Left lung (tissue), 10 donors: ENCODE data around the gene FGGY. TPM values are rescaled to one million over a fixed set of nuclear protein-coding genes. Genes with fewer than 3 reads are reported as not detected.

Source experiments
- ATAC-seq: fragments of 200-7000 bp; cut with Tn5 transposase; one replicate; pipeline ENCODE4 v1.9.1; 2020; ENCODE audit warnings: moderate library complexity
- DNase-seq, 4 donors: peaks; one replicate each; pipeline ENCODE4 v3.0.0-alpha.2; 2013 to 2020
- H3K27ac ChIP-seq, 2 donors: fragments of 200-600 bp; sonication (generic) in 1 of 2; one replicate each; pipeline versions ENCODE4 v1.5.0 to v1.8.0; 2020 to 2021
- H3K27me3 ChIP-seq, 2 donors: fragments of 200-600 bp; sonication (generic) in 1 of 2; one replicate each; pipeline versions ENCODE4 v1.5.0 to v1.8.0; 2020 to 2021
- H3K36me3 ChIP-seq, 2 donors: fragments of 200-600 bp; sonication (generic) in 1 of 2; one replicate each; pipeline versions ENCODE4 v1.5.0 to v1.8.0; 2020 to 2021
- H3K4me1 ChIP-seq, 2 donors: fragments of 200-600 bp; one replicate each; pipeline ENCODE4 v1.8.0; 2021
- H3K4me3 ChIP-seq, 2 donors: fragments of 200-600 bp; sonication (generic) in 1 of 2; one replicate each; pipeline versions ENCODE4 v1.5.0 to v1.8.0; 2020 to 2021; ENCODE audit warnings: mild to moderate bottlenecking in 1 of 2
- H3K9me3 ChIP-seq, 2 donors: fragments of 200-600 bp; sonication (generic) in 1 of 2; one replicate each; pipeline versions ENCODE4 v1.5.0 to v1.8.0; 2020 to 2021
- CTCF ChIP-seq, 2 donors: fragments of 200-600 bp; sonication (generic) in 1 of 2; IDR thresholded peaks; one replicate each; pipeline versions ENCODE4 v1.5.0 to v1.8.0; 2021; ENCODE audit warnings: antibody characterized with exemption in 2 of 2
- intact Hi-C, 2 donors: fragments of 100-400 bp; cut with DNase I; formaldehyde crosslinking; loops; one replicate each; pipeline versions ENCODE4 v1.11.2 to v1.14.2; 2022
- polyA plus RNA-seq, 6 donors: library from polyadenylated mRNA; unstranded; fragments of 120-200 nt; gene quantifications; one replicate each; pipeline ENCODE4 v1.2.1, GENCODE V29; 2013; ENCODE audit not compliant: insufficient read length in 6 of 6
- total RNA-seq, 2 donors: library from RNA; stranded (reverse); fragmentation: NEBNext Ultra II Directional; extraction: Animal tissue kit (Norgen Biotek cat#: 25700); gene quantifications; one replicate each; pipeline ENCODE4 v1.2.1, GENCODE V29; 2021
- donor health status: DM: no; HTN: yes; CAD: no.
- donor health status: DM: no; HTN: no; CAD: no.

FGGY gene
- total and polyA plus RNA-seq, 8 donors: 13.5 to 22.7 (median 18.4) TPM

GRCh38 chr1:59761443-59761842 is 464.5 kb downstream of the FGGY start:
- DNase-seq (no peak), ATAC-seq (no peak)
- no peak for TF ChIP-seq CTCF (IDR thresholded peaks at IDR 0.05)
- peaks cover 5 to 23% of the 10 kb centered on the region in 2 donors for H3K4me1 ChIP-seq
- no peaks in the 10 kb centered on the region for H3K9me3 ChIP-seq
- H3K27me3 ChIP-seq: no peaks in the 10 kb centered on the region
- intact Hi-C loops: no loop called here
- no peaks in the 10 kb centered on the region for H3K36me3 ChIP-seq
- H3K4me3 ChIP-seq: no peak overlapping the region
- no peak overlapping the region for H3K27ac ChIP-seq

DNA sequence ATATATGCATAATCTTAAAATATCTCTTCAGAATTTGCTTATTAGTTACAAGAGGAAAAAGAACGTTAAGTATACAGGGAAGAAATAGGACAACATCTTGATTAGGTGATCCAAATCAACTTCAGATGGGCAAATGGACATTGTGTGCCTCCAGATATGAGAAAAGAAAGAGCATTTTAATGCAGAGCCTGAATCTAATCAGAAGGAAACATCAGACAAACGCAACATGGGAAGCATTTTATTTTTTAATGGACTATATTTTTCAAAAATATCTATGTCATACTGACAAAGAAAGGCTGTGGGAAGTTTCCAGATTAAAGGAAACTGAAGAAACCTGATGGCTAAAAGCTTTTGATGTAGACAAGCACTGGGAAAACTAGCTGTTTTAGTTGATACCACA is 466.5 kb downstream of the FGGY start:
- intact Hi-C loops: no loop called here
- Histone ChIP-seq H3K4me1 (peaks cover 5 to 14% of the 10 kb centered on the region in 2 donors), H3K9me3 (no peaks in the 10 kb centered on the region), H3K27me3 (no peaks in the 10 kb centered on the region), H3K36me3 (no peaks in the 10 kb centered on the region), H3K27ac (no peak overlapping the region), H3K4me3 (no peak overlapping the region)
- no peak for TF ChIP-seq CTCF (IDR thresholded peaks at IDR 0.05)
- no peak for ATAC-seq
- no peak for DNase-seq

GRCh38 chr1:59765011-59765730 is 468.3 kb downstream of the FGGY start:
- H3K4me1 ChIP-seq: no peaks in the 10 kb centered on the region
- H3K9me3 ChIP-seq: no peaks in the 10 kb centered on the region
- no peaks in the 10 kb centered on the region for H3K36me3 ChIP-seq
- no peak overlapping the region for H3K4me3 ChIP-seq
- intact Hi-C loops: no loop called here
- ATAC-seq: no peak
- no peak overlapping the region for H3K27ac ChIP-seq
- H3K27me3 ChIP-seq: no peaks in the 10 kb centered on the region
- DNase-seq: no peak
- TF ChIP-seq CTCF (IDR thresholded peaks at IDR 0.05): no peak

DNA sequence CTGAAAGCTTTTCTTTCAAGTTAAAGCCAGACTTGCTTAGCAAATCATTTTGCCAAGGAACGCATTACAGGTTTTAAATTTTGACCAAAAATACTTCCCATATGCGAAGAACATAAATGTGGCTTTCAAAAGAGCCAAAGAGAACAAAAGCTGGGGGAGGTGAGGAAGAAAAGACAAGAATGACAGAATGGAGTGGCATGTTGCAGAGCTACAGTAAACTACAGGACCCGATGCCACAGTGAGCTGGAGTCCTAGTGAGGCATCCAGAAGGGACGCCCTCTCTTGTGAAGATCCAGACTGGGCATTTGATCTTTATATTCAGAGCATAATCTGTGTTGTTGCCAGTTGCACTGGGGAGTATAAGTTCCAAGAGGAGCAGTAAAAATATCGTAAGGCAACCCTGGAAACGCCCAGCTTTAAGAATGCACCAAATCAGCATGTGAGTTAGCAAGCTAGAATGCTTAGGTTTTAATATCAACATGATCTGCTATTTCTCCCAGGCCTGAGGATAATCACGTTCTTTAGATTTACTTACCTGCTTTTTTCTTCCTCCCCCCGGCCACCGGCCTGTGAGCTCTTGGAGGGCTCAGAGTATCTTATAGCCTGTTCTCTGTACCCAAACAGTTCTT is 469.4 kb downstream of the FGGY start:
- Histone ChIP-seq H3K27me3 (no peaks in the 10 kb centered on the region), H3K4me3 (no peak overlapping the region), H3K4me1 (no peaks in the 10 kb centered on the region), H3K9me3 (no peaks in the 10 kb centered on the region), H3K27ac (no peak overlapping the region), H3K36me3 (no peaks in the 10 kb centered on the region)
- intact Hi-C loops: no loop called here
- TF ChIP-seq CTCF (IDR thresholded peaks at IDR 0.05): no peak
- ATAC-seq (no peak), DNase-seq (no peak)

DNA sequence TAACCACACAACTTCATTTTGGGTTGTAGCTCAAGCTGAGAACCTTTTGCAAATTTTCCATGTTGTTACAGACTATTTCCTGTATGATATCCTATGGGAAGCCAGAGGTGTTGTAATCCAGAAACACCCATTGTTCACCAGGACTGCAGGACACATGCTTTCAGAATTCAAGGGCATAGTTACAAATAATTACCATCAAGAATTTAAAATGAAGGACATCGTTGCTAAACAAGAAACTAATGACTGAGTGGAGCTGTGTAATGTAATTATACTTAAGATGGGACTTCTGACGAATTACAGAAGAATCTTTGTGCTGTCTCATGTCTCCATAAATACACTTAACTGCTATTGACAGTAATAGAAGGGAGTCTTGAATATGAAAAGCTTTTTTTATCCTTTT is 470.2 kb downstream of the FGGY start:
- no peaks in the 10 kb centered on the region for H3K36me3 ChIP-seq
- no peaks in the 10 kb centered on the region for H3K9me3 ChIP-seq
- H3K4me3 ChIP-seq: no peak overlapping the region
- H3K4me1 ChIP-seq: no peaks in the 10 kb centered on the region
- no peak for ATAC-seq
- intact Hi-C loops: no loop called here
- no peak overlapping the region for H3K27ac ChIP-seq
- no peak for DNase-seq
- no peaks in the 10 kb centered on the region for H3K27me3 ChIP-seq
- no peak for TF ChIP-seq CTCF (IDR thresholded peaks at IDR 0.05)
